KOPT-K1 (cell line): ENCODE results near the gene OR52B2.
"Not testable (repeated sequence)": the region's sequence is repeated elsewhere in the genome, so short reads cannot be mapped to it uniquely, and the experiment has no call there.

Experiments
- H3K27ac ChIP-seq: fragments of 200-600 bp; sonication (generic); 2 replicates; pipeline ENCODE4 v1.5.1; 2016; ENCODE audit warnings: antibody characterized with exemption, mild to moderate bottlenecking, low read depth, low read length; ENCODE audit not compliant: poor library complexity, severe bottlenecking
- H3K36me3 ChIP-seq: fragments of 200-600 bp; sonication (generic); 2 replicates; pipeline ENCODE4 v1.5.1; 2017; ENCODE audit warnings: antibody characterized with exemption, mild to moderate bottlenecking, low read length, moderate library complexity; ENCODE audit not compliant: insufficient read depth
- H3K9me3 ChIP-seq: fragments of 200-600 bp; sonication (generic); 2 replicates; pipeline ENCODE4 v1.5.1; 2017; ENCODE audit warnings: antibody characterized with exemption, low read length, mild to moderate bottlenecking; ENCODE audit not compliant: insufficient read depth, poor library complexity, severe bottlenecking

Gene OR52B2

DNA sequence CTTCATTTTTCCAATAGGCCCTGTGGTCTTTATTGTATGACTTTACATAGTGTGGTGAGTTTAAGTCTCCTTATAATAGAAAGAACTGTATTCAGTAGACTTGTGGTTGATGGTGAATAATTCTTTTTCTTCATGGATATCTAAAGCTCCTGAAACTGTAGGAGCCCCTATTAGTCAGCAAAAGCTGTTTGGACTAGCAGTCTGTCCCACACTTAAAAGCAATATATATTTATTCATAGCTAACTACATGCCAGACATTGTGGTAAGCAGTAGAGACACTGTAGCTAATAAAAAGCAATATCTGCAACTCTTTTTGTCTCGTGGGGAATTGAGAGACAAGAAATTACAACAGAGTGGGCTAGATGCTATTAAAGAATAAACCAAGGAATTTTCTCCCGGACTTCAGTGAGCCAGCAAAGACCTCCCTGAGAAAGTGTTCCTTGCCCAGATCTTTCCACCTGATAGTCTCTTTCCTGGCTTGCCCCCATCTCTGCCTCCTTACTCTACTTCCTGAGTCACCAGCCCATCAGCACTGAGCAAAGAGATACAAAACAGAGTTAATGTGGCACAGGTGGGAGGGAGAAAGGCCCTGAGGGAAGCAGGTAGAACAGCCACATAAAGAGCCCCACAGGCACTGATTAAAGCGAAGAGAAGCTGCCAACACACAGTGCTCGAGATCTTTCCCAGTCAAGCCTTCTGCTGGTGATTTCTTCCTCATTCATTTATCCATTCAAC, 27.5 kb upstream of the OR52B2 start:
- Histone ChIP-seq H3K27ac (no peak overlapping the region), H3K36me3 (no peaks in the 10 kb centered on the region), H3K9me3 (no peaks in the 10 kb centered on the region)

DNA sequence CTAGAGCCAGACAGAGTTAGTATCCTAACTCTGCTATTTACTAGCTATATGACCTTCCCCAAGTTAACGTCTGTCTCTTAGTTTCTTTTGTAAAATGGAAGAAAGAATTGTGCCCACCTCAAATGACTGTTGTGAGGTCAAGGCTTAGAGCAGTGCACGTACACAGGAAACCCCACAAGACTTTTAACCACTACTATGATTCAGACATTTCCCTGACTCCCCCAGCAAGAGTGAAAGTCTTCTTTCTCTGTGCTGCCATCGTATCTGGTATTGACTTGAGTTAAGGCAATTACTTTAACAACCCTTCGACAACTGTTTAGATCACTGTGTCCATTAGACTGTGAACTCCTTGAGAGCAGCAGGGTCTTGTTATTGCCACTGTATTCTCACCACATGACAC, 26.3 kb upstream of the OR52B2 start:
- no peaks in the 10 kb centered on the region for H3K9me3 ChIP-seq
- no peak overlapping the region for H3K27ac ChIP-seq

DNA sequence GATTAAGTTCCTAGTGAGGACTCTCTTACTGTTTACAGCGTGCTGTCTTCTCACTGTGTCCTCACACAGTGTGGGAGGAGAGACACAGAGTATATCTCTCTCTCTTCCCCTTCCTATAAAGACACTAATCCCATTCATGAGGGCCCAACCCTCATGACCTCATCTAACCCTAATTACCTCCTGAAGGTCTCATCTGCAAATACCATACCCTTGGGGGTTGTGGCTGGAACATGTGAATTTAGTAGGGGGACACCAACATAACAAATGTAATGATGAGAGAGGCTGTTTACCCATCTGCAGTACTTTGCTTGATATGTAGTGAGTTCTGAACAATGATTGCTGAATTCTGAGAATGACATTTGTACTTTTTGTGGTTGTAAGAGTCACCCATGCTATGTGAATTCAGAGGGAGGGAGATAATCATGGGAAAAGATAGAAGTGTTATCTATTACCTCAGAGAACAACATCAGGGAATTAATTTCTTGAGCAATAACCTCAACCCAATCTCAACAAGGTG, 24.0 kb upstream of the OR52B2 start:
- H3K9me3 ChIP-seq: no peaks in the 10 kb centered on the region

More for the DNA sequence above, 26.3 kb upstream of the OR52B2 start:
- H3K36me3 ChIP-seq: no peaks in the 10 kb centered on the region

DNA sequence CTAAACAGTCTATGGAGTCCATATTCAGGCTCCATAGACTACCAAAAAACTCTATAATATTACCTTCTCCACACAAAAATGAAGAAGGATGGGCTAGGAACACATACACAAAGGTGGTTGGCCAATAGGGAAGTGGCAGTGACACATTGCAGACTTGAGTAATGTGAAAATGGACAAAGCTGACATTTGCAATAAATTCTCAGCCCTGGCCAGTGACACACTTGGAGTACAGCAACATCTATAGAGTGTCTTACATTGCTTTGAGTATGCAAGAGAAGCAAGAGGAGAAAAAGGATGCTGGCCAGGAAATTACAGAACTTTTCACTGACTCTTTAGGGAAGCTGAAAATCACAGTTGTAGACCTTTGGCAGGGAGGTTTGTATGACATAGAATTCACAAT, 21.6 kb upstream of the OR52B2 start:
- Histone ChIP-seq H3K9me3 (no peaks in the 10 kb centered on the region), H3K27ac (no peak overlapping the region), H3K36me3 (no peaks in the 10 kb centered on the region)

More for the DNA sequence above, 24.0 kb upstream of the OR52B2 start:
- Histone ChIP-seq H3K36me3 (no peaks in the 10 kb centered on the region), H3K27ac (no peak overlapping the region)

DNA sequence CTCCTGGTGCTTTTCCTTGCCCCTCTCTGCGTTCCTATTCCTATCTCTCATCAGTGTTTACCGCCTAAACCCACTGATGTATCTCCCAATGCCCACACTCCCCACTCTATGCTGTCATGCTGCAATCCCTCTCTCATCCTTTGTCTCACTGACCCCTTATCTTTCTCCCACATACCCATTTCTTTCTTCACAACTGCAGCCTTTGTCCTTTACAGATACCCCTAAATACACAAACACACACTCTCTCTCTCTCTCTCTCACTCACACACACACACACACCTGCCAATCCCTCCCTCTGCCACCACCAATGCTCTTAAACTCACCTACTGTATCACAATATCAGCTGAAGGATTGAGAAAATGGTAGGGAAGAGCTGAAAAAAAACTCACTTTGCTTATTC, 5.3 kb upstream of the OR52B2 start:
- H3K36me3 ChIP-seq: no peaks in the 10 kb centered on the region
- no peaks in the 10 kb centered on the region for H3K9me3 ChIP-seq
- no peak overlapping the region for H3K27ac ChIP-seq

DNA sequence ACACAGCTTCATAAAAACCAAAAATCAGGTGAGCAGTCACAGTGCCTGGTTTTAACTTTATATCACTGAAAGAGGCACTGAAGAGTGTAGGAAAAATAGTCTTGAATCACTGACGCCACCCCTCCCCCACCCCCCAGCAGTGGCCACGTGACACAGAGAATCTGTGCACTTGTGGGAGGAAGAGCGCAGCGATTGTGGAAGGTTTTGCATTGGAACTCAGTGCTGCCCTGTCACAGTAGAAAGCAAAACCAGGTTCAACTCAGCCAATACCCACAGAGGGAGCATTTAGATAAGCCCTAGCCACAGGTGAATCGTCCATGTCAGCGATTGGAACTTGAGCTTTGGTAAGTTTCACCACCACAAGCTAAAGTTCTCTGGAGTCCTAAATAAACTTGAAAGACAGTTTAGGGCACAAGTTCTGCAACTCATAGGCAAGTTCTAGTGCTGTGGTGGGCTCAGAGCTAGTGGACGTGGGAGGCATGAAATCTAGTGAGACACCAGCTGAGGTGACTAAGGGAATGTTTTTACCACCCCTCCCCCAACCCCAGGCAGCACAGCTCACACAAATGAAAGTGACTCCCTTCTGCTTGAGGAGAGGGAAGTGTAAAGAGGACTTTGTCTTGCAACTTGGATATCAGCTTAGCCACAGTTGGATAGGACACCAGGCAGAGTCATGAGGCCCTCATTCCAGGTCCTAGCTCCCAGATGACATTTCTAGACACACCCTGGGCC, 13.3 kb downstream of the OR52B2 start:
- Histone ChIP-seq H3K27ac (no peak overlapping the region), H3K36me3 (no peaks in the 10 kb centered on the region)

DNA sequence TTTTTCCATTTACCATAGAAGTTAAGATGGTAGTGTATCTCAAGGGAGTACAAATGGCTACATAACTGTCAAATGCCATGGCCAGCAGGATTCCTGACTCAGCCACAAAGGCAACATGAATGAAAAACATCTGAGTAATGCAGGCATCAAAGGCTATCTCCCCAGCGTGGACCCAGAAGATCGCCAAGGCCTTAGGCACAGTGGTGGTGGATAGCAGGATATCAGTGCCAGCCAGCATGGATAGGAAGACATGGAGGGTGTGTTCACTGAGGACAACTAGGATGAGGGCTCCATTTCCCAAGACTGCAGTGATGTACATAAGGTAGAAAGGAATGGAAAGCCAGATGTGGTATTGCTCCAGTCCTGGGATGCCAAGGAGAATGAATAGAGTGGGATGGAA, 18.0 kb downstream of the OR52B2 start:
- H3K36me3 ChIP-seq: no peaks in the 10 kb centered on the region
- no peak overlapping the region for H3K27ac ChIP-seq
- H3K9me3 ChIP-seq: no peaks in the 10 kb centered on the region

More for the DNA sequence above, 13.3 kb downstream of the OR52B2 start:
- no peaks in the 10 kb centered on the region for H3K9me3 ChIP-seq

DNA sequence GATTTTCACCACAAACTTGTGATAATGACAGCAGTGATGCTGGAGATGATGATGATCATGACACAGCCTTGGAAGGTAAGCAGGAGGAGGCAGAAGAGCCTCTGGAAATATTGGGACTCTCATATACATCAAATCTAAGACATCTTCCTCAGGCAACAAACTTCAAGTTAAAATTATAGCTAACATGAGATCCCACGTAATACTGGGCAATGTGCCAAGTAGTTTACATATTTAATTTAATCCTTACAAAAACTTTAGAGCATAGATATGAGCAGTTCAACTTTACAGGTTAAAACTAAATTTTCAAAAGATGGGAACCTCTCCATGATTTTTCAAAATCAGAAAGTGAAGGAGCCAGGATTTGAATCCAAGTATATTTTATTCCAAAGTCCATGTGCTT, 19.0 kb downstream of the OR52B2 start:
- Histone ChIP-seq H3K27ac (no peak overlapping the region), H3K9me3 (no peaks in the 10 kb centered on the region), H3K36me3 (no peaks in the 10 kb centered on the region)

DNA sequence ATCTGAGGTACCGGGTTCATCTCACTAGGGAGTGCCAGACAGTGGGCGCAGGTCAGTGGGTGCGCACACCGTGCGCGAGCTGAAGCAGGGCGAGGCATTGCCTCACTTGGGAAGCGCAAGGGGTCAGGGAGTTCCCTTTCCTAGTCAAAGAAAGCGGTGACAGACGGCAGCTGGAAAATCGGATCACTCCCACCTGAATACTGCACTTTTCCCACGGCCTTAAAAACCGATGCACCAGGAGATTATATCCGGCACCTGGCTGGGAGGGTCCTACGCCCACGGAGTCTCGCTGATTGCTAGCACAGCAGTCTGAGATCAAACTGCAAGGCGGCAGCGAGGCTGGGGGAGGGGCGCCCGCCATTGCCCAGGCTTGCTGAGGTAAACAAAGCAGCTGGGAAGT, 26.4 kb downstream of the OR52B2 start:
- H3K36me3 ChIP-seq, H3K27ac ChIP-seq, H3K9me3 ChIP-seq: not testable (repeated sequence)

DNA sequence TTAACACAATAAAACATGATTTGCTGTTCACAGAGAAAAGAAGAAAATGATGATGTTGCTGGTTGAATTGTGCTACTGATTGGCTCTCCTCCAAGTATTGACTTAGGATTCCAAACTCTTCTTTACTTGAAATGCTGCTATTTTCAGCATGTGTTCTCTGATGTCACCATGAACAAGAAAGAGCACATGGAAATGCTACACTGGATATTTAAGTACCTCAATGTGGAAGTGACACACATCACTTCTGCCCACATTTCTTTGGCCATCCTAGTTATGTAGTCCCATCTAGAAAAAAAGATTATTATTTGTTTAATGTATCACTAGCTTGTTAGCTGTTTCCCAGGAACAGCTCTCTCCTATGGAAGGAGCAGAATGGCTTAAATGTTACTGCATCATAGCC, 27.2 kb downstream of the OR52B2 start:
- no peaks in the 10 kb centered on the region for H3K36me3 ChIP-seq
- no peak overlapping the region for H3K27ac ChIP-seq

DNA sequence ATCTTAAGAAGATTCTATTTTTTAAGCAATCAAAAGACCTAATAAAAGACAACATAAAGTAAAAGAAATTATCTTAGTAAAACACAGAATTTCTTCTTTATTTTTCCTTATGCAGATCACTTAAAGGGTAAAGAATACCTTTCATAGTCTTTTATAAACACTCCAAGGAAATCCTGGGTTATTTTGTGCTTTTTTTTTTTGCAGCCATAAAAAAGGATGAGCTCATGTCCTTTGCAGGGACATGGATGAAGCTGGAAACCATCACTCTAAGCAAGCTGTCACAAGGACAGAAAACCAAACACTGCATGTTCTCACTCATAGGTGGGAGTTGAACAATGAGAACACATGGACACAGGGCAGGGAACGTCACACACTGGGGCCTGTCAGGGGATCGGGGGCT, 34.2 kb downstream of the OR52B2 start:
- H3K9me3 ChIP-seq, H3K27ac ChIP-seq, H3K36me3 ChIP-seq: not testable (repeated sequence)

More for the DNA sequence above, 27.2 kb downstream of the OR52B2 start:
- no peaks in the 10 kb centered on the region for H3K9me3 ChIP-seq

DNA sequence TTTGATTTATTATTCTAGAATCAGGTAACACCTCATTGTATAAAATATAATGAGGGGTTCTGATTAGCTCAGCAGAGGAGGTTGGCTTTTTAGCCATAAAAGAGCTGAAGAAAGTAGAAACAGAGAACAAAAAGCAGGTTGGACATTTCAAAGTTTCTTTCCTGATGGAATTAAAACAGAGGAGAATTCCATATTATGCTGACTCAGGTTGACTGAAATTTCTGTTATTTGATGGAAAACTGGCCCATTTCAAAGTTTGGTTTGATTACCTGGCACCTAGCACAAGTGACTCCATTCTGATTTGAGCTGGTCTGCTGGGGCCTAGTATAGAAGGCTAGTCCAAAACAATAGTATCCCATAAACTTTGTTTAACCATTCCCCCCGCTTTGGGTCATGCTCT, 37.7 kb downstream of the OR52B2 start:
- Histone ChIP-seq H3K36me3 (no peaks in the 10 kb centered on the region), H3K9me3 (no peaks in the 10 kb centered on the region), H3K27ac (no peak overlapping the region)

DNA sequence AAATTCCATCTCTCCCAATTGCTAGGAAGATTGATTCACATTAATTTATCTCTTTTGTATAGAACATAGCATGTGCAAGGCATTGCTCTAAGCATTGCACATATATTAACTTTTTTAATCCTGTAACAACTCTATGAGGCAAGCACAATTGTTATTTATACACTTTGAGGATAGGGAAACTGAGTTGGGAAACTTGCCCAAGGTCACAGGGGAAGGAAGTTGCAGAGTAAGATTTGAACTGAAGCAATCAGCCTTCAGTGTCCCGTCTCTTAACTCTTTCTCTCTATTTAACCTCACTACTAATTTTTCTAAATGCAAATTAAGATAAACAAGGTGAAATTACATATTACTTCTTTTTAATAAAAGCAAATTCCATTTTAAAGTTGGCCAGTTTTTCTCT, 40.5 kb downstream of the OR52B2 start:
- H3K9me3 ChIP-seq: no peaks in the 10 kb centered on the region
- H3K27ac ChIP-seq: no peak overlapping the region
- H3K36me3 ChIP-seq: no peaks in the 10 kb centered on the region

DNA sequence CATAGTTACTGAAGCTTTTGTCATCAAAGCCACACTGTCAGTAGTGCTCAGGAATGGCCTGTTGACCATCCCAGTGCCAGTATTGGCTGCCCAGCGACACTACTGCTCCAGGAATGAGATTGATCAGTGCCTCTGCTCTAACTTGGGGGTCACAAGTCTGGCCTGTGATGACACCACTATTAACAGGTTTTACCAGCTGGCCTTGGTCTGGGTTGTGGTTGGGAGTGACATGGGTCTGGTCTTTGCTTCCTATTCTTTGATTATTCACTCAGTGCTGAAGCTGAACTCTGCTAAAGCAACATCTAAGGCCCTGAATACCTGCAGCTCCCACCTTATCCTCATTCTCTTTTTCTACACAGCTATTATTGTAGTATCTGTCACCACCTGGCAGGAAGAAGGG, 41.1 kb downstream of the OR52B2 start:
- no peaks in the 10 kb centered on the region for H3K9me3 ChIP-seq
- H3K36me3 ChIP-seq: no peaks in the 10 kb centered on the region
- H3K27ac ChIP-seq: no peak overlapping the region

DNA sequence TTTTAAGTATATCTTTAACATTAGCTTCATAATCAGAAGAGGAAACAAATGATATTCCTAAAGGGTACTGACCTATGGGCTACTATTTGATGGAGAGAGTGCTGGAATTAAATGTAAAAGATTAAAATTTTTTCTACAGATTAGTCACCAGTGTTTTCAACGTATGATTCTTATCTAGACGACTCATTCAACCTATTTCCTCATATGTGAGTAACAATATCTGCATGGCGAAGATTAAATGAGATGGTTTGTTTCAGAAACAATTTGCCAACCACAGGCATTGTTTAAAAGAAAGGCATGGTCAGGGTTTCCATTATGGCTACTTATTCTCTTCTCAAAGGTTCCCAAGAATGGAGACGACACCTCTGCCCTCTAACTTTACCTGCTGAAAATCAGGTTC, 42.2 kb downstream of the OR52B2 start:
- Histone ChIP-seq H3K9me3 (no peaks in the 10 kb centered on the region), H3K36me3 (no peaks in the 10 kb centered on the region), H3K27ac (no peak overlapping the region)

DNA sequence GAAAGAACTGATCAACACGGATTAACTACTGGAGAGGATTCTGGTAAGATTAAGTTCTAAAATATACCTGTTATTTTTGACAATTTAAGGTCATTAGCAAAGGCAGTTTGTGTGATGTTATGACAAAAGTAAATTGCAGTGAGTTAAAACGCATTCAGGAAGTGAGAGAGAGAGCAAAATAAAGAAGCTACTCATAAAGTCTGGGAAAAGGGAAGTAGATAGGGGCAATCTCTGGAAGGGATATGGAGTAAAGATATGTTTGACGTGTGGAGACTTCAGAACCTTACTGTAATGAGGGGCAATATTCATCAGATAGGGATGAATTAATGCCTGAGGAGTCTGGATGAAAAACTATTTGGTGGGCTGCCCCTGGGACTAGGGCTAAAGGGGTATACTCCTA, 45.9 kb downstream of the OR52B2 start:
- H3K27ac ChIP-seq: no peak overlapping the region
- H3K36me3 ChIP-seq: no peaks in the 10 kb centered on the region
- H3K9me3 ChIP-seq: no peaks in the 10 kb centered on the region
